NCI-H2196 (cell line): Measurements from ENCODE around the gene PRKCE.

Experiments used
- DNase-seq: peaks from one replicate; lab custom pipeline; 2025; ENCODE audit not compliant: unreplicated experiment; lab: John Stamatoyannopoulos, UW

Gene PRKCE

DNA sequence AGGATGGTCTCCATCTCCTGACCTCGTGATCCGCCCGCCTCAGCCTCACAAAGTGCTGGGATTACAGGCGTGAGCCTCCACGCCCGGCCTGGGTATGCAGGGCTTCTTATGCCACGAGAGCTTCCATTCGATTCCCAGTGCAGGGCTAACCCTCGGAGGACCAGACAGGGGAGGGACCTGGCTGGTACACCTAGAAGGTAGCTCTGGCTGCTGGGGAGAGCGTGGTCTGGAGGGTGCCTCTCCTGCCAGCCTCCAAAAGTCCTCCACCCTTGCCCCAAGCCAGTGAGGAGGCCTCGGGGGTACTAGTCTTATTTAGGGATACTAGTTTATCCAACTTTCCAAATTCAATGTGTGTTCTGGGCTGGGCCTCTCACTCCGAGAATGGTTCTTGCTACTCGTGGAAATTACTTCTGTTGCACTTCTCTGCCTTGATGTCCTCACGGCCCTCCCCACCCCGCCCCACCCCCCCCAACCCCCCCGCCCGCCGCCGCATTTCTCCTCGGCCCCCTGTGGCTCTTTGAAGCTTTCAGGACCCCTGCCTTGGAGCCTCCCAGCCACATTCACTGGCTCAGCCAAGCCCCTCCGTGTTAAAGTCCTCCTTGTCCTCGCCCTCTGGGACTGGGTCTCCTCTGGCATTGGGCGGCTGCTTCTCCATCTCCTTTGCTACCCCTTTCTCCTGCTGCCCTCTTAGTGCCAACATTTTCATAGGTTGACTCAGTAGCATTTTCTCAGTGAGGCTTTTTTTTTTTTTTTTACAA, 502.7 kb downstream of the PRKCE start:
- no peak for DNase-seq

DNA sequence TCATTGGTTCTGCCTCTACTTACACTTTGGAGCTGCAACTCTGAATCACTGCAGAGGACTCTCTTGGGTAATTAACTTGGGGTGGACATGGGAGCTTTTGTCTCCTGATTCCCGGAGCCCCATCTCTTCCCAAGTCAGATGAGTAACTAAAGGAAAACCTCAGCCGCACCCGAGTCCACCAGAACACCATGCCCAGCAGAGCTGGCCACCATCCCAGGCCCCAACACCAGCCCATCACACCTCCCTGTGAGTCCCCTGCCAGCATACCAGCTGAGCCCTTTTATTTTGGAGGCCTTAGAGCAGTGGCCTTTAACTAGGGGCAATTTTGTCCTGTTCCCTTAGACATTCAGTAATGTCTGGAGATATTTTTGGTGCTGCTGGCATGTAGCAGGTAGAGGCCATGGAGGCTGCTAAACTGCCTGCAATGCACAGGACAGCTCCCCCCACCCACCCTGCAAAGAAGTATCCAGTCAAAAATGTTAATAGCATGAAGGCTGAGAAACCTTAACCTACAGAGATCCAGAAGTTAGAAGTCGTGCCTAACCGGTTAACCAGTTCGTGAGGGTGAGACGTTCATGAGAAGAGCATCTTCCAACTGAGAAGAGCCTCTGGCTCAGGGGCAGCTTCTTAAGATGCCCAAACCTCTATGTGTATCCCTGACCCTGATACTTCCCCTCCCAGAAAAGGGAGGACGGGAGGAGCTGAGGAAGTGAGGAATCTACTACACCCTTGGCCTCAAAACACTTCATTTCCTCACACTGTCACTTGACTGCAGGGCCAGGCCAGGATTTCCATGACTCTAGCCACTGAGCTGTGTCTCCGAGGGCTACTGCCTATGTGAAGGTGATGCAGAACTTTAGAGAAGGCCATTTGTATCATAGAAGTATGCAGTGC, 505.8 kb downstream of the PRKCE start:
- DNase-seq, result no peak

DNA sequence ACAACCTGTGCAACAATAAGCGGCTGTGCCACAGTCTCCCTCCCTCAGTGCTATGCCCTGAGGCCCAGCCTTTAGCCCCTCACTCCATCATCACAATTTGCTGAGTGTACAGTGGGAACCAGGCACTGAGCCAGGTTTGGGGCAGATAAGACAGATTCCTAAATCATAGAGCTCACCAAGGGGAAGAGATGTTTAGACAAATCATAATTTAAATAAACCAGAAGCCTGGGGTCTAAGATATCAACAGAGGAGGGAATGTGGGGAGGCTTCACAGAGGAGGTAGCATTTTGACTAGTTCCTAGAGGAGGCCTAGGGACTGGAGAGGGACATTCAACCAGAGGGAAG, 506.5 kb downstream of the PRKCE start:
- no peak for DNase-seq

DNA sequence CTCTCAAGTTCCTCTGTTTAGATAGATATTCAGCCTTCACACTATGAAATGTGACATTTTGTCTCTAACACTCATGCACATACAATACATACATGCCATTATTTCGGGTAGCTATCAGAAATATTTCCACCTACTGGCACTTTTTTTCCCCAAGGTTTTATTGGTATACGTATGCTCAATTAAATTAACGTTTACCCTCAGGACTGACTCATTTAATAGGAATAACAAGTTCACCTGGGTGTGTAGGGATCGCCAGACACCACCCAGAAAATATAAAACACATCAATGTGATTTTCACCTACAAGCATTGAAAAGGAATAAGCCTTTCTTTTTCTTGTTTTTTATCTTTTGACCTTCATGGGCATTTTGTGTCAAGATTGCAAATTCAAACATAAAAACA, 507.2 kb downstream of the PRKCE start:
- DNase-seq, result no peak

DNA sequence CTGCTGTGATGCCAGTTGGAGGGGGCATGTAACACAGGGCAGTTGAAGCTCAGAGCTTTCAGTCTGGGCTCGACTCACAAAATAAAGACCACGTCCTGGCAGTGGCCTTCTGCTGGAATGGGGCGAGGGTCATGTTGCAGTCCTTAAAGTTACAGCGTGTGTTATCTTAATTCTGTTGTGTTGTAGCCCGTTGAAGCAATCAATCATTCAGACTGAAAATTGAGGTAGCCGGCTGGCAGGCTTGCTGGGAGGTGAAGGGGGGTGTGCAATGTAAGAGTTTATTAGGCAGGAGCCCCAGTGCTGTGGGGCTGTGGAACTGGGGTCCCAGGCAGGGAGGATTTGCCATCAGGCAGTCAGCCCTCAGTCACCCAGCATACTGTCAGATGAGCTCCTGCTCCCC, 508.9 kb downstream of the PRKCE start:
- DNase-seq, result no peak

DNA sequence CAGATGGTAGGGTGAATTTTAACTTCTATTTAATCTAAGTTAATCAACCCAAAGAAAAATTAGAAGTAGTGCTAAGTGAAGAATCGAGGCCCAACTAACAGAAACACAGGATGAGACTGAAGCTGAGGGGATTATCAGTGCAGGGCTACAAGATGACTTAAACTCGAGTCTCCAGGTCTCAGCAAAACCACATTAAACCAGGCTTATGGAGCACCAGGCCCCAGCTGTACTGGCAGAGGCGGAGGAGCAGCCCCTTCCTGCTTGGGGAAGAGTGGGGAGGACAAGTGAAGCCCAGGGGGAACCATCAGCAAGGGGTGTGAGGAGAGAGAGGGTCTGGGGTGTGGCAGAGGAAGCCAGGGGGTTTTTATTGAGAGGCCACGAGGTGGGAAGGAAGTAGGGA, 509.8 kb downstream of the PRKCE start:
- DNase-seq, result no peak

DNA sequence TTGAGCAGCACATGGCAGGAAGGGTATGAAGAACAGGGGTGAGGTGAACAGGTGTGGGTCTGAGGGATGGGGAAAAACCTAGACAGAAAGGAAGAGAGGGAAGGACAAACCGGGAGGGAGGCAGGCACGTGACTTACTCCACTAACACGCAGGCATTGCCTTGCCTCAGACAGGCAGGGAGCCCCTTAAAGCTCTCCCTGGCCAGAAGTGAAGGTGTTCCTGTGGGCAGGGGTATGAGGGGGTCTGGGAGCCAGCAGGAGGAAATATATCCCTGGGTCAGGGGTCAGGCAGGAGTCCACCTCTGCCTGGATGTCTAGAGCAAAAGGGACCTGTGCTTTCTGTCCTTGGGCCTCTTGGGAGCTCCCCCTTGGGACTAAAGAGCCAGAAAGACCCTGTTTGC, 510.4 kb downstream of the PRKCE start:
- no peak for DNase-seq

DNA sequence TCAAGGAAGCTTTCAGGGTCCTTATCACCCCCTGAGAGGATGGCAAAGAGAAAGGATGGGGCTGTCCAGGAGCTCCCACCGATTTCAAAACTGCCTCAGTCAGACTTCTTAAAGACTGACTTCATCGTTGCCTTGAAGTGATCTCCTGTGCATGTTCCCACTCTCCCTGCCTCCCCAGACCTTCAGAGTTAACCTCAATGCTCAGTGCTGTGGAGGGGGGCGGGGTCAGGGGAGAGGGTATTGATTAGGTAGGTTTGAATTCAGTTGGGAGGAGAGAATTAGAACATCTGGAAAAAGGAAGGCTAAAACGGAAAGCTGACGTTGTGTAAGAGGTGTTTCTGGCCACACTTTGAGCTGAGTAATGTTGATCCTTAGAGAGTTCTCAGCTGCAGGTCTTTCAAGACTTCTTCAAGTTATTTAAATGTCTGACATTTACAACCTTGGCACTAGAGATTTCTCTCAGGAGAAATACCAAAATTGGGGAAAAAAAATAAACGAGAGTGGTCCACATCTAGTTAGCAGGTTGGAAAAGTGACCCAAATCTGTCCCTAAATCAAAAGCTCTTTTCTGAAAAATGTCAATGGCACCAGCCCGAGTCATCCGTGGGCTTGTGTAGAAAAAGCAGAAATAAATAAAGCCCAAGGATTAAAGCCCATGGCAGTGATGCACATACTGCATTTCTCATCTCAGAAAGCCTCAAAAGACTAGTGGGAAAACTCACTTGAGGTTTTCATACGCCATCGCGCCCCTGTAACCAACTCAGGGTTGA, 511.0 kb downstream of the PRKCE start:
- no peak for DNase-seq

DNA sequence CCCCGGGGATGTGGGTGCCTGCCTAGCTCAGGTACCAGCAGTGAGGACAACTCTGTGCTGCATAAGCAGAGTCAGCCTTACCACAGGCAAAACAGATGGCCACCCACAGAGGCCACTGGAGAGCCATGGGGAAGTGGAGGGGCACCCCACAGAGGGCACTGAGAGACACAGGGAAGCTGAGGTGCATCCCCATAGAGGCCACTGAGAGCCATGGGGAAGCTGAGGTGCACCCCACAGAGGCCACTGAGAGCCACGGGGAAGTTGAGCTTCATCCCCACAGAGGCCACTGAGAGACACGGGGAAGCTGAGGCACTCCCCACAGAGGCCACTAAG, 511.6 kb downstream of the PRKCE start:
- no peak for DNase-seq

DNA sequence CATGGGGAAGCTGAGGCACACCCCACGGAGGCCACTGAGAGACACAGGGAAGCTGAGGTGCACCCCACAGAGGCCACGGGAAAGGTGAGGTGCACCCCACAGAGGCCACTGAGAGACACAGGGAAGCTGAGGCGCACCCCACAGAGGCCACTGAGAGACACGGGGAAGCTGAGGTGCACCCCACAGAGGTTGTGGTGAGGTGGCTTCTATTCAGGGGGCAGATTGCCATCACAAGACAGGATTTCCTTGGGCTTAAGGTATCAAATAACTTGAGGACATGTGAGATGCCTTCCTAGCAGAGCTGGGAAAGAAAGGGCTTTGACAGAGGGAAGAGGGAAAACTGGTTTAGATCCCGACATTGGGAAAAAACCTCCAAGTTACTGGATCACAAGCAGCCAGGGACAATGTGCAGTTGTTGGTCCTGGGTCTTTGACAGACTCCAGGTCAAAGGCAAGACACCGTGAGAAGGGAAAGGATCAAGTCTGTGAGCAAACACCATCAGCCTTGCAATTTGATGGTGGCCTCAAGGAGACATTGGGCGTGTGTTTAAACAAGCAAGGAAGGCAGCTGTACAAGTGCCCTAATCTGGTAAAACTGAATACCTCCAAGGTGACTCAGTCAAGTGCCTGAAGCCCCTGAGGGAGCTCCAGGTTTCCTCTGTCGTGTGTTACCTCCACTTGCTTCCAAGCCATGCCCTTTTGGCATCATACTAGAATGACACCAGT, 512.5 kb downstream of the PRKCE start:
- no peak for DNase-seq

DNA sequence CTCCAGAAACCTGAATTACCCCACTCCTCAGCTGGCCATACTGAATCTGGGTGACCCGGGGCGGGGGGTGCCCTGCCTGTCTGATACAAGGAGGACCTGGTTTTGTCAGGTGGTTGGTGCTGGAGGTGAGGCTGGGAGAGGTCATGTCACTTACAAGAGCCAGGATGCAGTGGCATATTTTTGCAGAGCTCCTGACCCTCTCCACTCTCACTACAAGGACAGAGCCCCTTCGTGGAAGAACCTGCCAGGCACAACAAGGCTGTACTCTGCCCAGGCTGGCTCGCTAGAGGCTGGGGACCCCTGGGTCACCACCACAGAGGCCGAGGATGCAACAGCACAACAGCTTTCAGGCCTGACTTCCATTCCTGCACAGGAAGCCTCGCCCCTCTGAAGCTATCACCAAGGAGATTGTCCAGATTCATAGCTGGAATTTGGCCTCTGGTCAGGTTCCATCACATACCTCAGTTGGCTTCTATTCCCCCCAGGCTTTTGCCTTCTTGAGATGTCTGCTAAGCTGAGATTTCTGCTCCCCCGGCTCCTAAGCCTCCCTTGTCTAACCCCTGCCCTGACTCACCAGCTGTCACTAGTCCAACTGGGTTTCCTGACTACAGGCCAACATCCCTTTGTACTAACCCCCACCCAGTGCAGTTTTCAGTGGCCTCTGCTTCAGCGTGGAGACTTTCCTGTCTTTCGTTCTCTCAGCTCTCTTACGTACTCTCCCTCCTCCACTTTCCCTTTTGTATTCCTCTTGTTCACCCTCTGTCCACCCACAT, 513.2 kb downstream of the PRKCE start:
- DNase-seq, result no peak

DNA sequence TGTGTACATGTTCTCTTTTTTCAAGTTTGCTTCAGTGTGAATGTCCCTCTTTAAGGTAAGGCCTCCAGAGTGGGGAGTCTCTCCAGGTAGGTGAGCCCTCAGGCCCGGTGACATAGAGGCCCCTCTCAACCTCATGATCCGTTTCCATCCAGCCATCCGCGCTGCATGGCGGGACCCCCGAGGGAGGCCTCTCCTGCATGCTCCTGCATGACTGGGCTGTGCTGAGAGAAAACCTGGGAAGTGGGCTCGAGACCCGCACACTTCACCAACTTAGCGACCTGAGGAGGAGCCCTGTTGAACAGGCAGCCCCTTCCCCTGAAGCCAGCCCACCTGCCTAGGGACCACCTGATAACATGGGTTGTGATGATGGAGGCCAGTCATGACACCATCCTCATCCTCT, 514.4 kb downstream of the PRKCE start:
- no peak for DNase-seq

DNA sequence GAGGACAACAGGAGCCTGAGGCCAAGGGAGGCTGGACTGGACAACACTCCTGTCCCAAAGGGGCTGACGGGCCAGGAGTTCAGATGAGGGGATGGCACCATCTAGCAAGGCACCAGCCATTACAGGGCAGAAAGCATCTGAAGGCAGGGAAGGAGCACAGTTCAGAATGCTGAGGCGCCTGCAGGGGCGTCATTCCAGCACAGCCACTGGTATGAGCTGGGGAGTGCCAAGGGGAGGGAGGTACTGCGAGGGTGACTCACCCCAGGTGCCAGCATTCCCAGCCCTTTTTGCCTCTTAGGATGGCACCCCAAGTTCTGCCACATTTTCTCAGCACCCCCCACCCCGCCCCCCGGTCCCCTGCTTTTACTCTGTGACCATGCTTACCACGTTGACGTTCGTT, 515.9 kb downstream of the PRKCE start:
- DNase-seq, result no peak

DNA sequence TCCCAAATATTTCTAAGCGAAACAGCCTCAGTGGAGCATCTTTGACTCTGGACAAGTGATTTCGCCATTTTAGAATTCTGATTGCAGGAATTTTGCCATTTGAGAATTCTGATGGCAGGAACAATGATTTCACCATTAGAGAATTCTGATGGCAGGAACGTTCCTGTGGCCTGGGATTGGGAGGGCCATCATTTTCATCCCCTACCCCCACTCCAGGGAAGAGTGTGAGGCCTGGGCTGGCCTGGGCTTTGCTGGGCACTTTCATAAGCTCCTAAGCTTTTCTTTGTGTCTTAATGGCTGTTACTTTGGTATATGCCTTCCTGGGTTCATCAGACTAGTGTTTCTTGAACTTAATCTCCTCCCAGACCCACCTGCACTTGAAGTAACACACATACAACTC, 516.4 kb downstream of the PRKCE start:
- no peak for DNase-seq

DNA sequence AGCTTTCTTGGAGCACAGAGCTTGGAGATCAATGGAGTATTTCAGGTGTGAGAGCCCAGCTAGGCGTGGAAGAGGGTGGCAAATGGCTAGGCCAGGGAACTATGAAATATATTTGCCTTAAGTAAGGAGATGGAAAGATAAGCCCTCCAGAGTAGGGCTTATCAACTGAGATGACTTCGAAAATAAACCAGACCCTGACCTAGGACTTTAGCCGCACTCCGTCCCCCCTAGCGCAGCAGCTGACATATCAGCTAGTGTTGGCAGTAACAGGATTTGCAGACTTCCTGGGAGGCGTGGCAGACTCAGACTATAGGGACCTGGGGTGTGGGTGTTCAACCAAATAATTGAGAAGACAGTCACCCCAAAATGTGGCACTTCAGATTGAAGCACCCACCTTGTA, 518.0 kb downstream of the PRKCE start:
- DNase-seq, result no peak

DNA sequence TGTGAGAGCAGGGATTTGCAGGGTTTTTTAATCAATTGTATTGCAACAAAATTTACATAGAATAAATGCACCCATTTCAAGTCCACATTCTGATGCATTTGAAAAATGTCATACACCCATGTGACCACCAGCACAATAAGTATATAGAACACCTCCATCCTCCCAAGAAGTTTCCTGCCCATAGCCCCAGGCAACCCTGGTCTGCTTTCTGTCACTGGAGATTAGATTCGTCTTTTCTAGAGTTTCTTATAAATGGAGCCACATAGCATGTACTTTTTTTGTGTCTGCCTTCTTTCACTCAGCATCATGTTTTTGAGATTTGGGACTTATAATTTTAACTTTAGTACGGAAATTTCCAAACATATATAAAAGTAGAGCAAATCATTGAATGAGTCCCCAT, 518.6 kb downstream of the PRKCE start:
- no peak for DNase-seq

DNA sequence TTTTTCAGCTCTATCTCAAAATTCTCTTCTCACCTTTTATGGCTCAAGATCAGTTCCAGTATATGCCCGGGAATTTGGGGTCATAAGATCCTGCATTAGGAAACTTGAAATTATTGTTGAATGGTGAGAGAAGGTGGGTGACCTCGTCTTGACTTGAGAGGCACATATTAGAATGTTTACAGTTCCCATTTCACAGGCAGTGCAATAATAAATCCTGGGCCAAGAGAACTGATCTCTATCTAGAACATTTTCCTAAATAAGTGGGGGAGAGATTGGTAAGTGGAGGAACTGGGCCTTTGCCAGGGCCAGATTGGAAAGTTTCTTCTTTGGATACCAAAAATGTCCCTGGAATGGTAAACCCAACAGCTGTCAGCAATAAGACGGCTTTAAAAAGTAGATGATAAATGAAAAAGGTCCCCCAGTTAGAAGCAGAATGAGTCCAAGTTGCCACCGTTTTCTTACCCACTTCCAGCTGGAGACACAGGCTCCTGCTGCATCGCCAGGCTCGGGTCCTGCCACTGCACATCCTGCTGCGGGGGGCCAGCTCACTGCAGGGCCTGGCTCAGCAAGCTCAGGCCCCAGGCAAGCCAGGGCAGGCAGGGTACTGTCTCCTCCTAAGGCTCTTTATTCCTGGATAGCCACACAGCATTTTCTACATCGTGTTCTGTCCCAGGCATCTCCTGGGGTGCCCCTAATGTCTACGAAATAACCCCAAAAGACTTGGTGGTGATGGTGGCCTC, 519.3 kb downstream of the PRKCE start:
- no peak for DNase-seq

DNA sequence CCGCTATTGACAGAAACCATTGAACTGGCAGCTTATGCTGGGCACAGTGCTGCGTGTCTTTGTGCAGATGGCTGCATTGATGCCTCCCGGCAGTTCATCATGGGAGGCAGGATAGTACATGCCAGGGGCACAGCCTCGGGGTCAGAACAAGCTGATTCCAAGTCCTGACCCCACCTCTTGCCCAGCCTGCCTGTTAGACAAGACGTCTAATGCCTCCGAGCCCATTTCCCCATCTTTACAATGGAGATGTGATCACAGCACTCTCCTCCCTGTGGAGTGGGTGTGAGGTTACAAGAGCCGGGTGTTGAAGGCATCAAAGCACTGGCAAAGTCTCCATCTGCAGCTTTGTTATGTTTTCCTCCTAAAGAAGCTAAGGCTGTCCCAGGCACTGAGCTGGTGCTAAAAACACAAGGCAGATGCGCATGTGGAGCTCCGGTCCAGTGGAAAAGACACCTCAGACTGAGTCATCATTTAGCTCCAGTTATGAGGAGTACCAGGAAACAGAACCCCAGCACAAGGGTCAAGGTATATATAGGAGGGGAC, 520.0 kb downstream of the PRKCE start:
- peak; percentile 19 for DNase-seq

DNA sequence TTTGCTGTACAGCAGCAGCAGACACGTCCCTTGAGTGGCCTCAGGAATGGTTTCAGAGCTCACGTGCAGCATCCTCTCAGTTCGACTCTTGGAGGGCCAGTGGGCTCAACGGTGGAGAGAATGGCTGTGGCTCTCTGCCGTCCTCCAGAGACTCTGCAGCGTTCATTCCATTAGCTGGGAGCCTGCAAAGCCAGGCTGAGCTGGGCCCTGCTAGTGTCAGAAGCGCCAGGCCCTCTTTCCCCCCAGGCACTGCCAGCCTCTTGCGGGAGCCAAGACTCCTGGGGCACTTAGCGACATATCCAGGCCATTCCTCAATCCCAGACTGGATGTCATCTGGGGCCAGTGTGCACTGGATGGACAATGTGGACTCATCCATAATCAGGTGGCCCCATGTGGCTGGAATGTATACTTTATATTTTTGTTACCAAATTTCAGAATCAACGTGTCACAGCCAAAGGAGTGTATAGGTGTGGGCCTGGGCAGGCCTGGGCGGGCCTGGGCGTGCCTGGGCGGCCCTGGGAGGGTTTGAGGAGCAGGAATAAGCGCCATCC, 520.6 kb downstream of the PRKCE start:
- DNase-seq, result no peak
